ENCODE data around the gene INPP5A.

INPP5A gene

GRCh38 chr10:132804287-132804686 lies 266.7 kb downstream of the INPP5A start:
- no peak overlapping the region for H3K4me3 ChIP-seq (ENCODE audit: low read depth, low read length)
- no peak overlapping the region for H3K27ac ChIP-seq (ENCODE audit: low read depth, low read length)
- H3K36me3 ChIP-seq (ENCODE audit: control insufficient read depth, insufficient read depth, low read length), result no peaks in the 10 kb centered on the region
- H3K27me3 ChIP-seq (ENCODE audit: control insufficient read depth, insufficient read depth, low read length), result no peaks in the 10 kb centered on the region
- H3K9ac ChIP-seq (ENCODE audit: low read length), result no peak overlapping the region
- H3K9me3 ChIP-seq (ENCODE audit: control insufficient read depth, insufficient read depth, low read depth, low read length), result peaks cover 7% of the 10 kb centered on the region
- H3K4me1 ChIP-seq (ENCODE audit: control insufficient read depth, insufficient read depth, low read length), result no peaks in the 10 kb centered on the region

GRCh38 chr10:132804785-132805426 lies 267.3 kb downstream of the INPP5A start:
- peaks cover 7% of the 10 kb centered on the region for H3K9me3 ChIP-seq (ENCODE audit: control insufficient read depth, insufficient read depth, low read depth, low read length)
- no peak overlapping the region for H3K4me3 ChIP-seq (ENCODE audit: low read depth, low read length)
- H3K27ac ChIP-seq (ENCODE audit: low read depth, low read length), result no peak overlapping the region
- H3K9ac ChIP-seq (ENCODE audit: low read length), result no peak overlapping the region
- no peaks in the 10 kb centered on the region for H3K27me3 ChIP-seq (ENCODE audit: control insufficient read depth, insufficient read depth, low read length)
- no peaks in the 10 kb centered on the region for H3K4me1 ChIP-seq (ENCODE audit: control insufficient read depth, insufficient read depth, low read length)
- no peaks in the 10 kb centered on the region for H3K36me3 ChIP-seq (ENCODE audit: control insufficient read depth, insufficient read depth, low read length)

GRCh38 chr10:132805599-132805998 lies 268.0 kb downstream of the INPP5A start:
- Histone ChIP-seq H3K9me3 (ENCODE audit: control insufficient read depth, insufficient read depth, low read depth, low read length) (peaks cover 7% of the 10 kb centered on the region), H3K27me3 (ENCODE audit: control insufficient read depth, insufficient read depth, low read length) (no peaks in the 10 kb centered on the region), H3K36me3 (ENCODE audit: control insufficient read depth, insufficient read depth, low read length) (no peaks in the 10 kb centered on the region), H3K4me3 (ENCODE audit: low read depth, low read length) (no peak overlapping the region), H3K4me1 (ENCODE audit: control insufficient read depth, insufficient read depth, low read length) (no peaks in the 10 kb centered on the region), H3K9ac (ENCODE audit: low read length) (no peak overlapping the region), H3K27ac (ENCODE audit: low read depth, low read length) (no peak overlapping the region)

- H3K4me1 ChIP-seq (ENCODE audit: control insufficient read depth, insufficient read depth, low read length), result no peaks in the 10 kb centered on the region
- H3K9ac ChIP-seq (ENCODE audit: low read length), result no peak overlapping the region
- H3K4me3 ChIP-seq (ENCODE audit: low read depth, low read length), result no peak overlapping the region
- no peak overlapping the region for H3K27ac ChIP-seq (ENCODE audit: low read depth, low read length)
- peaks cover 7% of the 10 kb centered on the region for H3K9me3 ChIP-seq (ENCODE audit: control insufficient read depth, insufficient read depth, low read depth, low read length)
- no peaks in the 10 kb centered on the region for H3K36me3 ChIP-seq (ENCODE audit: control insufficient read depth, insufficient read depth, low read length)
- no peaks in the 10 kb centered on the region for H3K27me3 ChIP-seq (ENCODE audit: control insufficient read depth, insufficient read depth, low read length)
Observed at GRCh38 chr10:132806110-132806509, 268.5 kb downstream of the INPP5A start.

GRCh38 chr10:132806561-132807003 lies 269.0 kb downstream of the INPP5A start:
- Histone ChIP-seq H3K9ac (ENCODE audit: low read length) (no peak overlapping the region), H3K4me3 (ENCODE audit: low read depth, low read length) (no peak overlapping the region), H3K27me3 (ENCODE audit: control insufficient read depth, insufficient read depth, low read length) (no peaks in the 10 kb centered on the region), H3K4me1 (ENCODE audit: control insufficient read depth, insufficient read depth, low read length) (no peaks in the 10 kb centered on the region), H3K9me3 (ENCODE audit: control insufficient read depth, insufficient read depth, low read depth, low read length) (peaks cover 6% of the 10 kb centered on the region), H3K36me3 (ENCODE audit: control insufficient read depth, insufficient read depth, low read length) (no peaks in the 10 kb centered on the region), H3K27ac (ENCODE audit: low read depth, low read length) (no peak overlapping the region)

- Histone ChIP-seq H3K36me3 (ENCODE audit: control insufficient read depth, insufficient read depth, low read length) (no peaks in the 10 kb centered on the region), H3K9me3 (ENCODE audit: control insufficient read depth, insufficient read depth, low read depth, low read length) (no peaks in the 10 kb centered on the region), H3K27me3 (ENCODE audit: control insufficient read depth, insufficient read depth, low read length) (no peaks in the 10 kb centered on the region), H3K4me1 (ENCODE audit: control insufficient read depth, insufficient read depth, low read length) (no peaks in the 10 kb centered on the region), H3K4me3 (ENCODE audit: low read depth, low read length) (no peak overlapping the region), H3K9ac (ENCODE audit: low read length) (no peak overlapping the region), H3K27ac (ENCODE audit: low read depth, low read length) (no peak overlapping the region)
Observed at GRCh38 chr10:132807621-132808049, 270.0 kb downstream of the INPP5A start.

GRCh38 chr10:132808383-132809231 lies 271.0 kb downstream of the INPP5A start:
- no peaks in the 10 kb centered on the region for H3K4me1 ChIP-seq (ENCODE audit: control insufficient read depth, insufficient read depth, low read length)
- no peaks in the 10 kb centered on the region for H3K27me3 ChIP-seq (ENCODE audit: control insufficient read depth, insufficient read depth, low read length)
- no peak overlapping the region for H3K4me3 ChIP-seq (ENCODE audit: low read depth, low read length)
- H3K9ac ChIP-seq (ENCODE audit: low read length), result no peak overlapping the region
- H3K27ac ChIP-seq (ENCODE audit: low read depth, low read length), result no peak overlapping the region
- H3K36me3 ChIP-seq (ENCODE audit: control insufficient read depth, insufficient read depth, low read length), result no peaks in the 10 kb centered on the region
- H3K9me3 ChIP-seq (ENCODE audit: control insufficient read depth, insufficient read depth, low read depth, low read length), result no peaks in the 10 kb centered on the region

- no peaks in the 10 kb centered on the region for H3K36me3 ChIP-seq (ENCODE audit: control insufficient read depth, insufficient read depth, low read length)
- no peaks in the 10 kb centered on the region for H3K9me3 ChIP-seq (ENCODE audit: control insufficient read depth, insufficient read depth, low read depth, low read length)
- H3K27me3 ChIP-seq (ENCODE audit: control insufficient read depth, insufficient read depth, low read length), result no peaks in the 10 kb centered on the region
- no peak overlapping the region for H3K9ac ChIP-seq (ENCODE audit: low read length)
- no peak overlapping the region for H3K4me3 ChIP-seq (ENCODE audit: low read depth, low read length)
- H3K4me1 ChIP-seq (ENCODE audit: control insufficient read depth, insufficient read depth, low read length), result no peaks in the 10 kb centered on the region
- H3K27ac ChIP-seq (ENCODE audit: low read depth, low read length), result no peak overlapping the region
Observed at GRCh38 chr10:132809232-132810140, 271.9 kb downstream of the INPP5A start.

- Histone ChIP-seq H3K9me3 (ENCODE audit: control insufficient read depth, insufficient read depth, low read depth, low read length) (no peaks in the 10 kb centered on the region), H3K4me3 (ENCODE audit: low read depth, low read length) (no peak overlapping the region), H3K27ac (ENCODE audit: low read depth, low read length) (no peak overlapping the region), H3K4me1 (ENCODE audit: control insufficient read depth, insufficient read depth, low read length) (no peaks in the 10 kb centered on the region), H3K36me3 (ENCODE audit: control insufficient read depth, insufficient read depth, low read length) (no peaks in the 10 kb centered on the region), H3K9ac (ENCODE audit: low read length) (no peak overlapping the region), H3K27me3 (ENCODE audit: control insufficient read depth, insufficient read depth, low read length) (no peaks in the 10 kb centered on the region)
Observed at GRCh38 chr10:132810141-132810806, 272.7 kb downstream of the INPP5A start.

- Histone ChIP-seq H3K27me3 (ENCODE audit: control insufficient read depth, insufficient read depth, low read length) (no peaks in the 10 kb centered on the region), H3K4me1 (ENCODE audit: control insufficient read depth, insufficient read depth, low read length) (no peaks in the 10 kb centered on the region), H3K36me3 (ENCODE audit: control insufficient read depth, insufficient read depth, low read length) (no peaks in the 10 kb centered on the region), H3K27ac (ENCODE audit: low read depth, low read length) (no peak overlapping the region), H3K4me3 (ENCODE audit: low read depth, low read length) (no peak overlapping the region), H3K9me3 (ENCODE audit: control insufficient read depth, insufficient read depth, low read depth, low read length) (no peaks in the 10 kb centered on the region), H3K9ac (ENCODE audit: low read length) (no peak overlapping the region)
Observed at GRCh38 chr10:132810807-132811700, 273.5 kb downstream of the INPP5A start.

Data from HUES6 (cell line).